HL-60/S4 treated with retinoic acid at 250 ng/mL for 4 days and 3 days (cell line): ENCODE measurements around the gene SLC22A3.
"Not testable (repeated sequence)": the region's sequence is repeated elsewhere in the genome, so short reads cannot be mapped to it uniquely, and the experiment has no call there.

Experiments
- in situ Hi-C: fragments of 300-500 bp; cut with MboI; formaldehyde crosslinking; loops from 2 replicates; pipeline ENCODE4 v1.7.0; 2022; ENCODE audit warnings: low sequenced_read_pairs

Gene SLC22A3

DNA sequence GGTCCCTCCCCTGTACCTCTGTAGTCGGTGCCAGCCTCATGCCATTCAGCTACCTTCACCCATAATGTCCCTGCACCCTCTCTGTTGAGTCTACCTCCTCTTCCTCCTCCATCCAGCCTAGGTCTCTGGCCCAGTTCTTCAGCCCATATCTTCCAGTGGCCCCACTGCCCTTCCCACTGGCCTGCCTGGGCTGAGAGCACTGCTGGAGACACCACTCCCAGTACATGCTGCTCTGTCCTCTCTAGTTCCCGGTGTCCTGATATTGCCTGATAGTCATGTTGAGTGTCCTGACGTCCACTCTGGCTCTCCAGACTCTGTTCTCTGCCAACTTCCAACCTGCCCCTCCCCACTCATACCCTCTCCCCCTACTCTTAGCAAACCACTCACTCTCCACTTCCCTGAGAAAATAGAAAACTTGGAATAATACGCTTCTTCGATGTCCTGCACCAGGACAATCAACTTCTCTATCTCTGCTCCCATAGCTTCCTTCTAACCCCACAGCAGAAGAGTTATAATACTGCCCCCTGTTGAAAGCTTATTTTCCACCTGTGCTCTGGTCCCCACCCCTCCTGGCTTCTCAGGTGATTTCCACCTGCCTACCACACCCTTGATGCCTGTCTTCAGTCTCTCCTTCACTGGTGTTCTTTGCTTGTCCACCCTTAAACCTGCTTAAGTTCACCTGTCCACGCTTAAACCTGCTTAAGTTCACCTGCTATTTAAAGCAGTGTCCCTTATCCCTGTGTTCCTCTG is 19.8 kb downstream of the SLC22A3 start:
- in situ Hi-C loops = no loop called here

DNA sequence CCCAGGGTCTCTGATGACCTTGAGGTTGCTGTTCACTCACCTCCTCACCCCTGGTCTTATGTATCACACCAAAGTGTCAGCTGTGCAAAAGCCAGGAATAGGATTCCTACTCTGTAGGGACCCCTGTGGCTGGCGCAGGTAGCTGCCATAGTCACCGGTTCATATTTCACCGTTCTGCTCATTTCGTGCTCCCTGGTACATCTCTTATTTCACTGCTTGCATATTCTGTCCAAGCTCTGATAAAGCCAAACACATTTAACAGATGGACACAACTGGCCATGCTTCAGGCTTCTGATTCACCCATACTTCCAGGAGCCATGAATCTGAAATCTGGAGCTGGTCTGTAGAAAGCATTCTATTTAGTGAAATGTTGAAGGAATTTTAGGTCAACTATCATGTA is 20.5 kb downstream of the SLC22A3 start:
- in situ Hi-C loops = no loop called here

DNA sequence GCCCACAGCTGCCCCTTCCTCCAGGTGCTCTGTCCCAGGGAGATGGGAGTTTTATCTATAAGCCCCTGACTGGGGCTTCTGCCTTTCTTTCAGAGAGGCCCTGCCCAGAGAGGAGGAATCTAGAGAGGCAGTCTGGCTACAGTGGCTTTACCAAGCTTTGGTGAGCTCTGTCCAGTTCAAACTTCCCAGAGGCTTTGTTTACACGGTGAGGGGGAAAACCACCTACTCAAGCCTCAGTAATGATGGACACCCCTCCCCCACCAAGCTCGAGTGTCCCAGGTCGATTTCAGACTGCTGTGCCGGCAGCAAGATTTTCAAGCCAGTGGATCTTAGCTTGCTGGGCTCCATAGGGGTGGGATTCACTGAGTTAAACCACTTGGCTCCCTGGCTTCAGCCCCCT is 25.4 kb downstream of the SLC22A3 start:
- in situ Hi-C loops = not testable (repeated sequence)

GRCh38 chr6:160374836-160375560 is 26.8 kb downstream of the SLC22A3 start:
- in situ Hi-C loops = no loop called here

DNA sequence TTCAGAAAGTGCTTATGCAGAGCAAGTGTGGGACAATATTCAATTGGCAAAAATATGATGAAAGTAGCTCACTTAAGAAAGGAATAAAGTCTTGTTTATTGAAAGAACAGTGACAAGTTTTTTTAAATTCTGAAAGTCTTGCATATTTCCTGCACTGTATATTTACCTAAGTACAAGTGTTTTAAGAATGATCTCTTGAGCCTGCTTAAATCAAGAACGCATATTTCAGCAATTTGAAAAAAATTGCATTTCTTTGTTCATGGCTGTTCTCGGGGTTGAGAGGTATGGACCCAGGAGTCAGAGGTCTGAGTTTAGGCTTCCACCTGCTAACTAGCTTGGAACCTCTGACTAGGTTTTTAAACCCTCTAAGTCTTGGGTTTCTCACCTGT is 27.4 kb downstream of the SLC22A3 start:
- in situ Hi-C loops = no loop called here

DNA sequence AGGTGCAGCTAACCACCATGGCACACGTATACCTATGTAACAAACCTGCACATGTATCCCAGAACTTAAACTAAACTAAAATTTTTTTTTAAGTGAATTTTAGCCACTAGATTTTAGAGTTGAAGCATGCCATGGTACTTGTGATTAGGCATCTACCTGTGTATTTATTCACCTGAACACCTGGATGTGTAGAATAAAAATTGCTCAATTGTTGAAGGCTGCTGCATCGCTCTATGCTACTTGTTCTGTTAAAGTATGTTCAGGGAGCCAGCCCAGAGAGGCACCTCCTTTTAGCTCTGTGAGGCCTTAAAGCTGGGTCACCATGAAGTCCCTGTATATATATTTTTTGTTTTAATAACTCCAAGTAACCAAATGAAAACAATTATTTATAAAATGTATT is 28.3 kb downstream of the SLC22A3 start:
- in situ Hi-C loops = no loop called here

DNA sequence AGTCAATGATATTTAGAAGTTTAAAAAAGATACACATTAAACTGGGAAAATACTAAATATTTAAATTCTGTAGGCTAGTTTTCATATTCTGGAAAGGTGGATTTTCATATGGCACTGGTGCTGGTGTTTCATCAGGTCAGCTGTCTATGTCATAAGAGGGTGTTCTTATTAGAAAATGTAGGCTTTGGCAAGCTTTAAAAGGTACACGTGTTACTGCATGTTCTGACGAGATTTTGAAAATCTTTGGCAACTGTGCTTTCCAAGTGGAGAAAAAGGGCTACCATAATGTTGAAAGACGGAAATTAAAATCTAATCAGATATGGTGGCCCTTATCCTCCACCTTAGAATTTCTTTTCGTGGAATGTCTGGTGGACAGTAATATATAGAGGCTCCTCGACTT is 30.0 kb downstream of the SLC22A3 start:
- in situ Hi-C loops = no loop called here

GRCh38 chr6:160378882-160379281 is 30.7 kb downstream of the SLC22A3 start:
- in situ Hi-C loops = no loop called here

DNA sequence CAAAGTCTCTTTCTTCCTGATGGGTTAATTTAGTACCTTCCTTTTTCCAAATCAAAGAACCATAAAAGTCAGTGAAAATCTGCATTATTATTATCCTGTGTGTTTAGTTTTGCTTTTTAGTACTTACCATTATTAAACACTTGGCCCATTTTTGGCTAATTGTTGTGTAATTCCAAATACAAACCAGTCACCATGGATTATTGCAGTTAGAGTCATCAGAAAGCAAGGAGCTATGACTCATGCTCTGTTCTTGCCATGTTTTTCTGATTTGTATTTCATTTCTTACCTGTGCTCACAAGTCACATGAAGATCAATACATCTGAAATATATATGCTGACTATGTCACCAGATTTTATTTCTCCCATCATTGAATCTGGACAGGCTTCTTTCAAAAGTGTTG is 31.3 kb downstream of the SLC22A3 start:
- in situ Hi-C loops = no loop called here

GRCh38 chr6:160382946-160383345 is 34.8 kb downstream of the SLC22A3 start:
- in situ Hi-C loops = no loop called here

GRCh38 chr6:160386869-160387530 is 38.8 kb downstream of the SLC22A3 start:
- in situ Hi-C loops = no loop called here

- in situ Hi-C loops = no loop called here
These were observed 39.9 kb downstream of the SLC22A3 start for GRCh38 chr6:160387916-160388643.

DNA sequence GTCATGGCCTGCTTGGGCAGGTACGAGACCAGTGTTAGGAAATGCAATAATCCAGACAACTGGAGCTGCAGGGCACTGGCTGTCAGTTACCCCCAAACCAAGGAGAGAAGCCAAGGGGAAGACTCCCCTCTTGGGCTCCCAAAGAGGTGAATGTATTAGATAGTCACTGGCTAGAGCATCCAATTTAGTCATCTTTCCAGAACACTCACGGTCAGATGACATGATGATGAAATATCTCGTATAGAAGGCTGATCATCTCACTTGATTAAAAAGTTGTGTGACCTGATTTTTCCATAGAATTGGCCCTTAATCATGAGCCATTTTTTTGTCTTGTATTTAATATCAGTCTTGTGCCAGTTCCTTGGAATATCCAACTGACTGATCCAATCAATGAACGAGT is 40.7 kb downstream of the SLC22A3 start:
- in situ Hi-C loops = no loop called here

GRCh38 chr6:160391419-160392116 is 43.4 kb downstream of the SLC22A3 start:
- in situ Hi-C loops = no loop called here

- in situ Hi-C loops = not testable (repeated sequence)
These were observed 45.3 kb downstream of the SLC22A3 start for GRCh38 chr6:160393442-160393841.

DNA sequence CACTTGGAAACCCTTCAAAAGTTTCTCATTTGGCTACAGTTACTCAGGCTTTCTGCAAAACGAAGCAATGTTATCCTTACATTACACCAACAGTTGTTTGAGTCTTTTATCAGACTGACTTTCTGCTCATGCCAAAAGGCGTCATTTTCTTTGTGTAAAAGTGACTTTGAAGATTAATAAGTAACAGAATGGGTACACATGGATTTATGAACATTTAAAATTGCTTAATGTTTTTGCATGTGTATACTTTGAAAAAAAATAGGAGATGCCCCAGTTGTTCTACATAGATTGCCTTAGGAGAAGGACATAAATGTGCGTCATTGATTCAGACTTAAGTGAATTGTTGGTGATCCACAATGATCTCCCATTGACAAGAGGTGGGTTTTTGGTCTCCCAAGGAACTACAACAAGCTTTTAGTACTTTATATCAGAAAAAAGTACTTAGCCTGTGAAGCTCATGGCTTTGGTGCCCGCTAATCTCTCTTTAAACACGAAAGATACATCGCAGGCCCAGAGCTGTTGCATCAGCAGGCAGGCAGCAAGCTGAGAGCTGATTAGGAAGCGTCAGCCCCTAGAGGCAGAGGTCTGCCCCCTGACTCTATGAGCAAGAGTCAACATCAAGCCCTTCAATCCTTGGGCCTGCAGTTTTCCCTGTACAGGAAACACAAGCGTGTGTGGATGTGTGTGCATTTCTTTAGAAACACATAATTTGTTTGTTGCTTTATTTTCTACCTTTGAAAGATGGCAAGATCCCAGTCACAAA is 45.9 kb downstream of the SLC22A3 start:
- in situ Hi-C loops = no loop called here

GRCh38 chr6:160394654-160395035 is 46.5 kb downstream of the SLC22A3 start:
- in situ Hi-C loops = no loop called here

DNA sequence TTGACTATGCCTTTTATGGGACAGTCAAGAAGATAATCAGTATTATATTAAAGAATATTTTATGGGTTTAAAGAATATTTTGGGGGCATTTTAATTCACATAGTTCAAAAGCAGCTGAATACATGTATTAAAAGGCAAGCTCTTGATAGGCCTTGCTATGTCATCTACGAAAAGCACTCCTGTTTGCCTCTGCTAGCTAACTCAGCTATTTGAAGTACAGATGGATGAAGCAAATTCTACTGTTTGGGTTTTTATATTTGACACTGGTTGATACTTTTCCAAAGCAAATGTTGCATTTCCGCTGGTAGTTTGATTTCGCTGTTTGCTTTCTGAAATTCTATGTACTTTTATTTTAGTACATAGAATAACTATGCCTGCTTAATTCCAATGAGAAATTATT is 47.0 kb downstream of the SLC22A3 start:
- in situ Hi-C loops = no loop called here

DNA sequence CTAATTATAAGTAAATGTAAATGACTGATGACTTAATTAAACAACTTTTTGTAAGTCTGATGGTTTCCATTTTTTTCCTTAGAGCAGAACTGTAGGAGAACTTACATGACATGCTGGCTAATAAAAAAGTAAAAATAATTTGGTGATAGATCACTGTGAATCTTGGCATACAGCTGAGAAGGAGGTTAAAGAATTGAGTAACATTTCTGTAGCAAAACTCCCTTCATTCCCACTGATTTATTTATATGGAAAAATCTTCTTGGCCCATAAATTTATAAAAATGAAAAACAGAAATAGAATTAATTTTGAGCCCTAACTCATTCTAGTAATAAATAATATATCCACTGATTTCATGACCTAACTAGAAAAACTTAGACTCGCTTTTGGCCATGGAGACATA is 48.1 kb downstream of the SLC22A3 start:
- in situ Hi-C loops = no loop called here

DNA sequence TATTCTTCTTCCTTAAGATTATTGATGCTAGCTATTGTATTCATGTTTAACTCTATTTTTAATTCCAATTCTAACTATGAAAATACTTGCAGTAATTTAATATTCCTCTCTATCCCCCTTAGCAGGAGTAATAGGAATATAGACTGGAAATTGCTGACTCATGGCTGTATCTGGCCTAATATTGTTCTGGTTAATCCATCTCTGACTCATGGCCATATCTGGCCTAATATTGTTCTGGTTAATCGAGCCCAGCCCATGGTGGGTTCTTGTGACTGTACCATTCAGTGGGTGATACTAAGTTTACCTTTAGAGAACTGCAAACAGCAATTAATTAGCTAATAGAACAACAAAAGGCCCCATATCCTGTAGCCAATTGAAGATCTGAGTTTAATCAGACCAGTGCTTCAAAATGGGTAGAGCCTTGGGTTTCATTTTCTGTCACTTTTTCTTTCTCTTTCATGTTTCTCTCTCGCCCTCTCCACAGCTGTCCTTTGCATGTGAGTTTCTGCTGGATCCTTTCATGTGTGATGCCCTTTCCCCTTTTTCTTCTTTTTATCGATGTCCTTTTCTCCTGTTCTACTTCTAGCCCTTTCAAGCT is 50.6 kb downstream of the SLC22A3 start:
- in situ Hi-C loops = no loop called here
